GM12872 (cell line): ENCODE data around the gene CHST4.

ENCODE experiments used
- TF ChIP-seq, protein P1 (sequence below): IDR thresholded peaks from 3 replicates; pipeline ENCODE4 v1.5.1; 2011; ENCODE audit warnings: low read depth, mild to moderate bottlenecking, low read length, moderate library complexity; ENCODE audit not compliant: insufficient read depth

Gene CHST4

GRCh38 chr16:71490361-71490760 lies 35.9 kb upstream of the CHST4 start:
- TF ChIP-seq, protein P1, sequence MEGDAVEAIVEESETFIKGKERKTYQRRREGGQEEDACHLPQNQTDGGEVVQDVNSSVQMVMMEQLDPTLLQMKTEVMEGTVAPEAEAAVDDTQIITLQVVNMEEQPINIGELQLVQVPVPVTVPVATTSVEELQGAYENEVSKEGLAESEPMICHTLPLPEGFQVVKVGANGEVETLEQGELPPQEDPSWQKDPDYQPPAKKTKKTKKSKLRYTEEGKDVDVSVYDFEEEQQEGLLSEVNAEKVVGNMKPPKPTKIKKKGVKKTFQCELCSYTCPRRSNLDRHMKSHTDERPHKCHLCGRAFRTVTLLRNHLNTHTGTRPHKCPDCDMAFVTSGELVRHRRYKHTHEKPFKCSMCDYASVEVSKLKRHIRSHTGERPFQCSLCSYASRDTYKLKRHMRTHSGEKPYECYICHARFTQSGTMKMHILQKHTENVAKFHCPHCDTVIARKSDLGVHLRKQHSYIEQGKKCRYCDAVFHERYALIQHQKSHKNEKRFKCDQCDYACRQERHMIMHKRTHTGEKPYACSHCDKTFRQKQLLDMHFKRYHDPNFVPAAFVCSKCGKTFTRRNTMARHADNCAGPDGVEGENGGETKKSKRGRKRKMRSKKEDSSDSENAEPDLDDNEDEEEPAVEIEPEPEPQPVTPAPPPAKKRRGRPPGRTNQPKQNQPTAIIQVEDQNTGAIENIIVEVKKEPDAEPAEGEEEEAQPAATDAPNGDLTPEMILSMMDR: no peak

DNA sequence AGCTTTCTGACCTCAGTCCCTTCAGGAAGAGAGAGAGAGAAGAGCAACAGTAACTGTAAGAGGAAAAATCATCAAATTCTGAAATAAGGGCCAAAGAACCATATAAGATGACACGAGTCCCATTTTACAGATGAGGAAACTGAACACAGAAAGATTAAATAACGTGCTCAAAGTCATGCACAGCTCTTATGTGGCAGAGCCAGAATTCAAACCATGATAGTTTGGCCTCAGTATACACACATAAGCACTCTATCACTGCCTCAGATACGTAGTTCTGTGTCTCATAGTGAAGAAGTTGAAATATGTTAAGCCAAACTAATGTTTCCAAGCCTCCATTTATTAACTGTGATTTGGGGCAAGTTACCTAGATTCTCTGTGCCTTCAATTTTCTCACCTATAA lies 35.2 kb upstream of the CHST4 start:
- TF ChIP-seq, protein P1: no peak

DNA sequence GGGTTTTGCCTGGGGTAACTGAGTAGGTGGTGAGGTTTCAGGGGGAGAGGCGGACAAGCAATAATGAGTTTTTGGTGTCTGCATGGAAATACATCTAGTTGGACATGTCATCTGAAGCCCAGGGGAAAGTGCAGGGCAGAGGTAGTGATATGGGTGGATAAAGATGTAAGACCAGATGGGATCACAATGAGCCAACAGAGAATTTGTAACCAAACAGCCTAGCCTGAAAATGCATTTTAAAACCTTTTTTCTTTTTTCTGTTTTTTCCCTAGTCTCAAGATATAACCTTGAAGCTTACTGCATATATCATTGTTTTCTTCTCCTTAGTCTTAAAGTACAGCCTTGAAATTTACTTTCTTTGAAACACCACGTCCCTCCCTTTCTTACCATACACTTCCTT lies 33.4 kb upstream of the CHST4 start:
- TF ChIP-seq, protein P1: no peak

- TF ChIP-seq, protein P1: no peak
These were observed 33.0 kb upstream of the CHST4 start for GRCh38 chr16:71493213-71493612.

- TF ChIP-seq, protein P1: no peak
These were observed 28.2 kb upstream of the CHST4 start for GRCh38 chr16:71498031-71498430.

DNA sequence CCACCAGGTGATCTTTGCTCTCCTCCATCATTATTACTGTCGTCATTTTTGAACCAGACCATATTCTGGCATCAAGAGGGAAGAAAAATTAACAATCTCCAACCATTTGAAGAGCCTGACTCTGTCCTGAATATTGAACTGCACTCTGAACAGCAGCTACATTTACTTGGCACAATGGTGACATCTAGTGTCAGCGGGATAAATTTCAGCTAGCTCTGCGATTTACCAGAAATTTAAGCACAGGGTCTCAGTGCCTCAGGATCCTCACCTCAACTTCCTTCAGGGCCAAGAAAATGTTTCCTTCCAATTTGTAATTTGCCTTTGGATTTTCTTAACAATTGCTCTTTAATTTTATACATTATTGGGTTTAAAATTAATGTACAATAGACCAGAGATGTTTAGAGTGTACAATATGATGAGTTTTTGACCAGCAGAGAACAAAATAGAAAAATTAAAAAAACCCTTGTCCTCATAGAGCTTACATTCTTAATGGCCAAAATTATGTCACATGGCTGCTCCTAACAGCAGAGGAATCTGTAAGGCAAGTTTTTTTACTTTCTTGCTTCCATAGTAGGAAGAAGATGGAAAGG lies 26.4 kb upstream of the CHST4 start:
- TF ChIP-seq, protein P1: peak; percentile 71

DNA sequence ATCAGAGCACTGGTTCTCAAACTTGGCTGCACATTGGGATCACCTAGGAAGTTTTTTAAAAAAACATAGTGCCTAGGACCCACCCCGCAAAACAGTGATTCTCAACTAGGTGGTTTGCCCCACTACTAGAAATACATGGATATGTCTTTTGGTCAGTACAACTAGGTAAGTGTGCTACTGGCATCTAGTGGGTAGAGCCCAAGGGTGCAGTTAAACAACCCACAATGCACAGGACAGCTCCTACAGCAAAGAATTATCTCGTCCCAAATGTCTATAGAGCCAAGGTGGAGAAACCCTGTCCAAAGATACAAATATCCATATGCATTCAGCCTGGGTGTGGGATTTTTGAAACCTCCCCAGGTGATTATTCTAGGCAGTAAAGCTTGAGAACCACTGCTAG lies 25.3 kb upstream of the CHST4 start:
- TF ChIP-seq, protein P1: no peak
